Measurements from ENCODE around the gene NACA. TPM values are rescaled to one million over a fixed set of nuclear protein-coding genes. Genes with fewer than 3 reads are reported as not detected.
"Not testable (repeated sequence)": the region's sequence is repeated elsewhere in the genome, so short reads cannot be mapped to it uniquely, and the experiment has no call there.

NACA gene
- total RNA-seq, 6 donors from 2014 or later = 419 to 868 (median 611) TPM

GRCh38 chr12:56751712-56752598, 26.9 kb upstream of the NACA start, which contains the start of gene PRIM1:
TSS of gene PRIM1 (minus strand) at chr12:56752323. CDS start at chr12:56752298, 25 bp downstream.
- WGBS, 2 donors = 0% methylated on average over 31 to 45 of the region's 64 CpGs
- ATAC-seq (ENCODE audit: low FRiP score in 2 of 2) (peak; percentile 92 to 98), DNase-seq (peak; percentile 87 to 97)
- Histone ChIP-seq H3K27me3 (no peaks in the 10 kb centered on the region), H3K36me3 (peaks cover 0 to 2% (median 0%) of the 10 kb centered on the region in 4 donors), H3K4me1 (peaks cover 11 to 27% (median 20%) of the 10 kb centered on the region in 4 donors), H3K4me3 (peak within 1 kb of the TSS; percentile 58 to 98 (median 80)), H3K27ac (peak within 1 kb of the TSS; percentile 40 to 81 (median 72)), H3K9me3 (no peaks in the 10 kb centered on the region)
- TF ChIP-seq EP300 (IDR thresholded peaks at IDR 0.05) = no peak
- TF ChIP-seq CTCF (IDR thresholded peaks at IDR 0.05) = peak; percentile 35 to 55 (median 44)
- peak in 1 of 2 donors; percentile 67 for TF ChIP-seq POLR2AphosphoS5 (IDR thresholded peaks at IDR 0.05)
- peak in 1 of 4 donors; percentile 47 for TF ChIP-seq POLR2A (IDR thresholded peaks at IDR 0.05)

GRCh38 chr12:56750596-56750995, 25.5 kb upstream of the NACA start:
- Histone ChIP-seq H3K36me3 (peaks cover 0 to 14% (median 3%) of the 10 kb centered on the region in 4 donors), H3K4me1 (peaks cover 11 to 27% (median 20%) of the 10 kb centered on the region in 4 donors)
- WGBS, 2 donors = 60 to 84% methylated on average over 13 of the region's 13 CpGs
- not testable (repeated sequence) for H3K9me3 ChIP-seq; DNase-seq; H3K4me3 ChIP-seq; H3K27me3 ChIP-seq; ATAC-seq (ENCODE audit: low FRiP score in 2 of 2); H3K27ac ChIP-seq

- Histone ChIP-seq H3K27me3 (no peaks in the 10 kb centered on the region), H3K36me3 (peaks cover 0 to 22% (median 6%) of the 10 kb centered on the region in 4 donors), H3K4me1 (peaks cover 11 to 27% (median 20%) of the 10 kb centered on the region in 4 donors), H3K9me3 (no peaks in the 10 kb centered on the region), H3K4me3 (no peak overlapping the region), H3K27ac (peak overlapping the region in 2 of 4 donors; percentile 25 to 65)
- DNase-seq = no peak
- TF ChIP-seq POLR2A (IDR thresholded peaks at IDR 0.05) (no peak), EP300 (IDR thresholded peaks at IDR 0.05) (no peak), POLR2AphosphoS5 (IDR thresholded peaks at IDR 0.05) (no peak)
- ATAC-seq (ENCODE audit: low FRiP score in 2 of 2) = no peak
Observed at GRCh38 chr12:56749853-56750252, 24.8 kb upstream of the NACA start.

GRCh38 chr12:56749359-56749758, 24.3 kb upstream of the NACA start:
- 44 to 45% methylated on average over 2 of the region's 2 CpGs for WGBS, 2 donors
- TF ChIP-seq POLR2AphosphoS5 (IDR thresholded peaks at IDR 0.05) (no peak), POLR2A (IDR thresholded peaks at IDR 0.05) (no peak), CTCF (IDR thresholded peaks at IDR 0.05) (no peak)

GRCh38 chr12:56728139-56728861, 3.2 kb upstream of the NACA start:
- Histone ChIP-seq H3K4me3 (no peak overlapping the region), H3K27me3 (no peaks in the 10 kb centered on the region), H3K9me3 (no peaks in the 10 kb centered on the region), H3K27ac (no peak overlapping the region), H3K36me3 (peaks cover 0 to 22% (median 6%) of the 10 kb centered on the region in 4 donors), H3K4me1 (peaks cover 10 to 19% (median 13%) of the 10 kb centered on the region in 4 donors)
- DNase-seq = no peak
- ATAC-seq (ENCODE audit: low FRiP score in 2 of 2) = no peak
- TF ChIP-seq CTCF (IDR thresholded peaks at IDR 0.05) (no peak), POLR2AphosphoS5 (IDR thresholded peaks at IDR 0.05) (no peak), POLR2A (IDR thresholded peaks at IDR 0.05) (no peak), EP300 (IDR thresholded peaks at IDR 0.05) (no peak)
- WGBS, 2 donors = 92 to 93% methylated on average over 11 of the region's 11 CpGs

More at GRCh38 chr12:56749359-56749758, 24.3 kb upstream of the NACA start:
- ATAC-seq (ENCODE audit: low FRiP score in 2 of 2) = no peak
- H3K27me3 ChIP-seq = no peaks in the 10 kb centered on the region
- no peak overlapping the region for H3K4me3 ChIP-seq
- H3K27ac ChIP-seq = peak overlapping the region in 2 of 4 donors; percentile 25 to 65
- peaks cover under 1 to 27% (median 8%) of the 10 kb centered on the region in 4 donors for H3K36me3 ChIP-seq
- peaks cover 11 to 27% (median 20%) of the 10 kb centered on the region in 4 donors for H3K4me1 ChIP-seq
- no peaks in the 10 kb centered on the region for H3K9me3 ChIP-seq
- no peak for DNase-seq

- not testable (repeated sequence) for H3K27me3 ChIP-seq; H3K9me3 ChIP-seq; DNase-seq; ATAC-seq (ENCODE audit: low FRiP score in 2 of 2)
- Histone ChIP-seq H3K36me3 (peaks cover 0 to 18% (median 3%) of the 10 kb centered on the region in 4 donors), H3K27ac (peak overlapping the region; percentile 90 to 96 (median 94)), H3K4me3 (peak overlapping the region in 2 of 4 donors; percentile 76 to 90), H3K4me1 (peaks cover 29 to 40% (median 34%) of the 10 kb centered on the region in 4 donors)
- WGBS, 2 donors = 91% methylated on average over 15 of the region's 15 CpGs
Observed at GRCh38 chr12:56726196-56726675, 1.1 kb upstream of the NACA start.

All from upper lobe of left lung (tissue), 6 donors.